PC-9 (cell line): Measurements from ENCODE around the gene SGPL1.

Experiments used
- EZH2 ChIP-seq: fragments of 200-600 bp; sonication (generic); IDR thresholded peaks from 2 replicates; pipeline ENCODE4 v1.8.0; 2017; ENCODE audit warnings: antibody characterized with exemption, low read depth
- TF ChIP-seq, protein P1 (sequence below): fragments of 200-600 bp; sonication (generic); conservative IDR thresholded peaks from 2 replicates; pipeline ENCODE4 v1.6.1; 2017; ENCODE audit warnings: mixed run types, antibody characterized with exemption, mild to moderate bottlenecking, moderate library complexity

- TF ChIP-seq, protein P1, sequence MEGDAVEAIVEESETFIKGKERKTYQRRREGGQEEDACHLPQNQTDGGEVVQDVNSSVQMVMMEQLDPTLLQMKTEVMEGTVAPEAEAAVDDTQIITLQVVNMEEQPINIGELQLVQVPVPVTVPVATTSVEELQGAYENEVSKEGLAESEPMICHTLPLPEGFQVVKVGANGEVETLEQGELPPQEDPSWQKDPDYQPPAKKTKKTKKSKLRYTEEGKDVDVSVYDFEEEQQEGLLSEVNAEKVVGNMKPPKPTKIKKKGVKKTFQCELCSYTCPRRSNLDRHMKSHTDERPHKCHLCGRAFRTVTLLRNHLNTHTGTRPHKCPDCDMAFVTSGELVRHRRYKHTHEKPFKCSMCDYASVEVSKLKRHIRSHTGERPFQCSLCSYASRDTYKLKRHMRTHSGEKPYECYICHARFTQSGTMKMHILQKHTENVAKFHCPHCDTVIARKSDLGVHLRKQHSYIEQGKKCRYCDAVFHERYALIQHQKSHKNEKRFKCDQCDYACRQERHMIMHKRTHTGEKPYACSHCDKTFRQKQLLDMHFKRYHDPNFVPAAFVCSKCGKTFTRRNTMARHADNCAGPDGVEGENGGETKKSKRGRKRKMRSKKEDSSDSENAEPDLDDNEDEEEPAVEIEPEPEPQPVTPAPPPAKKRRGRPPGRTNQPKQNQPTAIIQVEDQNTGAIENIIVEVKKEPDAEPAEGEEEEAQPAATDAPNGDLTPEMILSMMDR: no peak
- TF ChIP-seq EZH2: no peak
These were observed 13.8 kb downstream of the SGPL1 start for GRCh38 chr10:70829543-70829942.
